Loucy (cell line): ENCODE results near the gene CST9.

Experiments
- CTCF ChIP-seq: fragments of 200-600 bp; sonication (generic); conservative IDR thresholded peaks from 2 replicates; pipeline ENCODE4 v1.5.1; 2014; ENCODE audit warnings: mild to moderate bottlenecking, antibody characterized with exemption, low read length
- EZH2phosphoT487 ChIP-seq: fragments of 200-600 bp; IDR thresholded peaks from 2 replicates; pipeline ENCODE4 v1.6.1; 2018; ENCODE audit warnings: antibody characterized with exemption, mild to moderate bottlenecking, moderate library complexity, borderline replicate concordance

GRCh38 chr20:23630392-23630849 lies 24.7 kb upstream of the CST9 start:
- TF ChIP-seq CTCF (no peak), EZH2phosphoT487 (no peak)
